ENCODE results near the gene PPM1N. TPM values are rescaled to one million over a fixed set of nuclear protein-coding genes. Genes with fewer than 3 reads are reported as not detected.

The PPM1N gene
- total and polyA plus RNA-seq, 2 of the 13 experiments (the other 11 are each of a cell fraction or from before 2014, with no cell fraction given): 0.31 to 1.8 TPM

DNA sequence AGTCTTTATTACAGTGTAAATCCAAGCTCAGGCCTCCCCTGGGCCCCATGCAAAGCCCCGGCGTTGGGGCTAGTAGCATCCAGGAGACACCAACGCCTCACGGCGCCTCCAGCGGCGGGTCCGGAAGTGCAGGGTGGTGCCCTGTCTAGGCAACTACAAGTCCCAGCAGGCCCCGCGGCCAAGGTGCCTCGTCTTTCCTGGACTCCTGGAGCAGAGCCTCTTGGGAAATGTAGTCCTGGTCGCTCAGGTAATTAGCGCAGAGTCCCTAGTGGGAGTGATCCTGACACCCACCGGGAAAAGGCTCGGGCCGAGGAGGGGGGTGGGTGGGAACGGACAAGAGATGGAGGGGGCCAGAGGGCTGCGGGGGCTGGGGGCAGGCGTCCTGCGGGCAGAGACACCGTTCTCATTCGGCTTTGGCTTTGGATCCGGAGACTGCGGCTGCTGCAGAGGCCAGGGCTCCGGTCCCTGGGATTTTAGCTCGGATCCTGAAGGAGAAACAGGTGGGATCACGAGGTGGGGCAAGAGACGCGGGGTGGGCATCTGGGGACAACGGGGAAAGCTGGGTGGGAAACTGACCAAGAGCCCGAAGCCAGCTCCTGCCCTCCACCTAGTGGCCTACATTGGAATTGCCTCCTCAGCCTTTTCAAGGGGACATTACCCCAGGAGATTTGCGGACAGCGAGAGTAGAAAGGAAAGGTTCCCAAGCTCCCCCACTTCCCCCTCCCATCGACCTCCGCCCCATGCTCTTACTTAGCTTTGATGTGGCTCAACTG is 12.8 kb upstream of the PPM1N start (continued):
- TF ChIP-seq CREM (IDR thresholded peaks at IDR 0.05): peak; percentile 92
- TF ChIP-seq CREM (CRISPR knock-in tag; IDR thresholded peaks at IDR 0.05): no peak
- TF ChIP-seq RXRB (CRISPR knock-in tag; IDR thresholded peaks at IDR 0.05; ENCODE audit: borderline replicate concordance): peak; percentile 9; the same call in 1 of the 2 replicates
- peak; percentile 48 for TF ChIP-seq HNRNPLL (IDR thresholded peaks at IDR 0.05; ENCODE audit: low read depth, low read length, poor library complexity, severe bottlenecking)
- TF ChIP-seq, protein P1, sequence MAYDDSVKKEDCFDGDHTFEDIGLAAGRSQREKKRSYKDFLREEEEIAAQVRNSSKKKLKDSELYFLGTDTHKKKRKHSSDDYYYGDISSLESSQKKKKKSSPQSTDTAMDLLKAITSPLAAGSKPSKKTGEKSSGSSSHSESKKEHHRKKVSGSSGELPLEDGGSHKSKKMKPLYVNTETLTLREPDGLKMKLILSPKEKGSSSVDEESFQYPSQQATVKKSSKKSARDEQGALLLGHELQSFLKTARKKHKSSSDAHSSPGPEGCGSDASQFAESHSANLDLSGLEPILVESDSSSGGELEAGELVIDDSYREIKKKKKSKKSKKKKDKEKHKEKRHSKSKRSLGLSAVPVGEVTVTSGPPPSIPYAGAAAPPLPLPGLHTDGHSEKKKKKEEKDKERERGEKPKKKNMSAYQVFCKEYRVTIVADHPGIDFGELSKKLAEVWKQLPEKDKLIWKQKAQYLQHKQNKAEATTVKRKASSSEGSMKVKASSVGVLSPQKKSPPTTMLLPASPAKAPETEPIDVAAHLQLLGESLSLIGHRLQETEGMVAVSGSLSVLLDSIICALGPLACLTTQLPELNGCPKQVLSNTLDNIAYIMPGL (CRISPR knock-in tag; IDR thresholded peaks at IDR 0.05; ENCODE audit: borderline replicate concordance in 1 of 2, low read depth in 1 of 2): peak; percentile 62 to 87
- peak; percentile 65 for TF ChIP-seq TBL1XR1 (IDR thresholded peaks at IDR 0.05; ENCODE audit: borderline replicate concordance, low read length, partially characterized antibody)
- peak; percentile 57; the same call in 1 of the 3 replicates for TF ChIP-seq MXI1 (IDR thresholded peaks at IDR 0.05; ENCODE audit: borderline replicate concordance, low read depth, low read length)
- TF ChIP-seq ATRX (CRISPR knock-in tag; IDR thresholded peaks at IDR 0.05; ENCODE audit: borderline replicate concordance): no peak
- TF ChIP-seq, protein P2, sequence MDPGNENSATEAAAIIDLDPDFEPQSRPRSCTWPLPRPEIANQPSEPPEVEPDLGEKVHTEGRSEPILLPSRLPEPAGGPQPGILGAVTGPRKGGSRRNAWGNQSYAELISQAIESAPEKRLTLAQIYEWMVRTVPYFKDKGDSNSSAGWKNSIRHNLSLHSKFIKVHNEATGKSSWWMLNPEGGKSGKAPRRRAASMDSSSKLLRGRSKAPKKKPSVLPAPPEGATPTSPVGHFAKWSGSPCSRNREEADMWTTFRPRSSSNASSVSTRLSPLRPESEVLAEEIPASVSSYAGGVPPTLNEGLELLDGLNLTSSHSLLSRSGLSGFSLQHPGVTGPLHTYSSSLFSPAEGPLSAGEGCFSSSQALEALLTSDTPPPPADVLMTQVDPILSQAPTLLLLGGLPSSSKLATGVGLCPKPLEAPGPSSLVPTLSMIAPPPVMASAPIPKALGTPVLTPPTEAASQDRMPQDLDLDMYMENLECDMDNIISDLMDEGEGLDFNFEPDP (CRISPR knock-in tag; conservative IDR thresholded peaks at IDR 0.05): no peak
- TF ChIP-seq SP4 (CRISPR knock-in tag; IDR thresholded peaks at IDR 0.05): peak; percentile 15; the same call in 1 of the 2 replicates
- 0 out of 2 replicates have a peak, but pooled peaks have one; percentile 33 for TF ChIP-seq ZBTB4 (CRISPR knock-in tag; IDR thresholded peaks at IDR 0.05; ENCODE audit: borderline replicate concordance)
- peak; percentile 17; the same call in 1 of the 2 replicates for TF ChIP-seq ZNF331 (CRISPR knock-in tag; IDR thresholded peaks at IDR 0.05)
- peak; percentile 42; the same call in 1 of the 2 replicates for TF ChIP-seq GMEB1 (CRISPR knock-in tag; IDR thresholded peaks at IDR 0.05; ENCODE audit: borderline replicate concordance)
- peak; percentile 30; the same call in 1 of the 2 replicates for TF ChIP-seq SALL1 (CRISPR knock-in tag; IDR thresholded peaks at IDR 0.05)
- 0 out of 2 replicates have a peak, but pooled peaks have one; percentile 16 for TF ChIP-seq RARA (CRISPR knock-in tag; IDR thresholded peaks at IDR 0.05)
- peak; percentile 47; the same call in 1 of the 2 replicates for TF ChIP-seq ZNF501 (CRISPR knock-in tag; IDR thresholded peaks at IDR 0.05)
- TF ChIP-seq SMAD1 (CRISPR knock-in tag; IDR thresholded peaks at IDR 0.05; ENCODE audit: borderline replicate concordance, low read depth): peak; percentile 87; the same call in 1 of the 2 replicates
- TF ChIP-seq ZNF205 (CRISPR knock-in tag; IDR thresholded peaks at IDR 0.05): peak; percentile 40; the same call in 1 of the 2 replicates
